D721Med (cell line): ENCODE data around the gene NRBP1.

Source experiments
- DNase-seq: peaks from one replicate; pipeline ENCODE4 v3.0.0; 2011; ENCODE audit warnings: low spot score; ENCODE audit not compliant: insufficient read length
- FAIRE-seq: peaks from 2 replicates; lab custom pipeline; 2011; peaks lifted over from hg19 to GRCh38; lab: Jason Lieb, UNC
- TF ChIP-seq, protein P1 (sequence below): IDR thresholded peaks from 2 replicates; pipeline ENCODE4 v1.5.1; 2012; ENCODE audit warnings: mild to moderate bottlenecking, control low read depth; ENCODE audit not compliant: insufficient read depth; ENCODE audit errors: missing control alignments

Gene NRBP1

DNA sequence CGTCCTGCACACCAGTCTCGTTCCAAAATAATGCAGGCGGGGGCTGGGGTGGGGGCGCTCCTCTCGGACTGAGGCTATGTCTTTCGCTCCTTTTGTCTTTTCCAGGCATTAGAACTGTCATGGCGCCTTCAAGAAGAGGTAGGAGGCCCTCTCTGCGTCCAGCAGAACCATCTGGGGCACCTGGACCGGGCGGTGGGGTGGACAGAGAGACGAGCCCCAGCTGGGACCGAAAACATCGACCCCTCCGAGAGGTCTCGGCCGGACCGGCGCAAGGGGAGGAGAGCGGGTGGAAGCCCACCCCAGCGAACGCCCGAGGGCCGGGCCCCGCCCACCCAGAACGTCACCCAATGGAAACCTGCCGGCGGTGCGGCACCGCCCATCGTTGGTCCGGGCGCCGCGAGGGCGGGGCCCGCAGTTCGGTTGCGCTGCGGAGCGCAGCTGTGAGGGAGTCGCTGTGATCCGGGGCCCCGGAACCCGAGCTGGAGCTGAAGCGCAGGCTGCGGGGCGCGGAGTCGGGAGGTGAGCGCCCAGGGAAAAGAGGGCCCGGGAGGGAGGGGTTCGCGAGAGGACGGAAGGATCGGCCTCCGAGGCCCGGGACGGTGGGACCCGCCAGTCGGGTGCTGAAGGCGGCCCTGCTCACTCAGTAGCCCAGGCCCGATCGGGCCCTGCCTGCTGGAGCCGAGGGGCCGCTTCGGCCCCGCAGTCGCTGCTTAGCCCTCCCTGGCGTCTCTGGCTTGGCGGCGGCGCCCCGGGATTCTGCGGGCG, at the start of gene NRBP1:
Gene NRBP1 (plus strand): TSS at position 419 of the 765 bp plus-strand sequence. CDS start 4,643 bp downstream, outside the sequence.
- TF ChIP-seq, protein P1, sequence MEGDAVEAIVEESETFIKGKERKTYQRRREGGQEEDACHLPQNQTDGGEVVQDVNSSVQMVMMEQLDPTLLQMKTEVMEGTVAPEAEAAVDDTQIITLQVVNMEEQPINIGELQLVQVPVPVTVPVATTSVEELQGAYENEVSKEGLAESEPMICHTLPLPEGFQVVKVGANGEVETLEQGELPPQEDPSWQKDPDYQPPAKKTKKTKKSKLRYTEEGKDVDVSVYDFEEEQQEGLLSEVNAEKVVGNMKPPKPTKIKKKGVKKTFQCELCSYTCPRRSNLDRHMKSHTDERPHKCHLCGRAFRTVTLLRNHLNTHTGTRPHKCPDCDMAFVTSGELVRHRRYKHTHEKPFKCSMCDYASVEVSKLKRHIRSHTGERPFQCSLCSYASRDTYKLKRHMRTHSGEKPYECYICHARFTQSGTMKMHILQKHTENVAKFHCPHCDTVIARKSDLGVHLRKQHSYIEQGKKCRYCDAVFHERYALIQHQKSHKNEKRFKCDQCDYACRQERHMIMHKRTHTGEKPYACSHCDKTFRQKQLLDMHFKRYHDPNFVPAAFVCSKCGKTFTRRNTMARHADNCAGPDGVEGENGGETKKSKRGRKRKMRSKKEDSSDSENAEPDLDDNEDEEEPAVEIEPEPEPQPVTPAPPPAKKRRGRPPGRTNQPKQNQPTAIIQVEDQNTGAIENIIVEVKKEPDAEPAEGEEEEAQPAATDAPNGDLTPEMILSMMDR: peak; percentile 18
- DNase-seq: peak; percentile 50
- no peak for FAIRE-seq

DNA sequence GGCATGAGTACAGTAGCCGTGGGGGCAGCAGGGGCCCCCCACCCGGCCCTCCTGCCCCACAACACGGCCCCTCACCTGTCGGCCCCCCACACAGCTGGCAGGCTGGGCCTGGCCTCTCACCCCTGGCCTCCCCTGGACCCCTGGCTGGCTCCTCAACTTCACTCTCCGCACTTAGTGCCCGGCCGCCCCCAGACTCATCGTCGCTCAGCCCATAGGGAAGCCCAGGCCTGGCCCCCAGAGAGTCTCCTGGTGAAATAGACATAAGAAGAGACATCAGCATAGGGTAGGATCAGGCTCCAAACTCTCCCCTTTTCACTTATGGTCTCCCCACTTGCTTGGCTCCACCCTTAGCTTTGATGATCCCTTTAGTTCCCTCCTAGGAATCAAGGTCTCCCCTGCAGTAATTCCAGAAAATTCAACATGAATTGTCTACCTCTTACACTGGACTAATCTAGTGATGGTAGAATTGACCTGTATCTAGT, 49.6 kb upstream of the NRBP1 start:
- TF ChIP-seq, protein P1: no peak
- DNase-seq: no peak
- no peak for FAIRE-seq

DNA sequence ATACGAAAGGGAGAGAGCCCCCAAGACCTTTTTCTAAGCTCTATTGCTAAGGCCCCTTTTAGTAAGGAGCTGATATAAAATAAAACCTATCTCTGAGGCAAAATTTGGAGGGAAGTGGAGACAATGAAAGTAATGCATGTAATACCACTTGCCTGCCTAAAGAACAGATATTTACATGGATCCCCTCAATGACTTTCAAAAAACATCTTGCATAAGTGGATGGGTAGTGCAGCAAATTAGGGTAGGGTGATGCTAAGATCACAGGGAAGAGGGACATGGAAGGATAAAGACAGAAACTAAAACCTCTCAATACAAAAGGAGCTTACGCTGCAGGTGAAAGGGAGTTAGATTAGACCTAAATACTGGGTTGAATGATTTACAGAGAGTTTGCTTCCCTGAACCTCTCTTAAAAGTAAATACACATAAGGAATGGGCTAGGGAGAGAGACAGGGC, 49.0 kb upstream of the NRBP1 start:
- DNase-seq (no peak), FAIRE-seq (no peak)
- TF ChIP-seq, protein P1: no peak

DNA sequence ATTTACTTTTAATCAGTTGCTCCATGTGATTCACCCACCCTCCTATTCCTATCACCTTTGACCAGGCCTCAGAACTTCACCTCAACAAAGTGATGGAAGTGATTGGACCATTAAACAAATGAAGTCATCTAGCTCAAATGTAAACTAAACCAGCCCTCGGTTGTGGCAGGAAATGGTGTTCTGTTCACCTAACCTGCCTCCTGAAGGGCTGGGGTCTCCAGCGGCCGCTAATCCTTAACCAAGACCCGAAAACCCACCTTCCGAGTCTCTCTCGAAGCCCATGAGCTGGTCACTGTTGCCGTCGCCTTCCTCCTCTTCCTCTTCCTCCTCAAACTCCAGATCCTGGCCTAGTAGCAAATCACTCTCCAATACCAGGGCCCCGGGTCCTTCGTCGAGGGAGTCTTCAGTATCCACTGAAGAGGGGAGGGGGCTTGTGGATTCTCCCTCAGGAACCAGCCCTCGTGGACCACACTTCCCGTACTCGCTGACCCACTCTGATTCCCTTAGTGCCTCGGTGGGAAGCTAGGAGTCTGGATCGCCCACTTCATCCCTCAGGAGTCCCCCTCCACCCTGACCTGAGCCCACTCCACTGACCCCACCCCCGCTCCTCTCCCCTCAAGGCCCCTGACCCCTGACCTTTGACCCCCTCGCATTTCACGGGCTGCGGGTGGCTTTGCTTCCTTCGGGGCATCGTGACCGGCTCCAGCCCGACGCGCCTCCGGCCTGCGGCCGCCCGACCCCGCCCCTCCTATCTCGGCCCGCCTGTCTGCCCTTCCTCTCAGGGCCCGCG, 48.4 kb upstream of the NRBP1 start:
- TF ChIP-seq, protein P1: no peak
- DNase-seq (no peak), FAIRE-seq (no peak)

DNA sequence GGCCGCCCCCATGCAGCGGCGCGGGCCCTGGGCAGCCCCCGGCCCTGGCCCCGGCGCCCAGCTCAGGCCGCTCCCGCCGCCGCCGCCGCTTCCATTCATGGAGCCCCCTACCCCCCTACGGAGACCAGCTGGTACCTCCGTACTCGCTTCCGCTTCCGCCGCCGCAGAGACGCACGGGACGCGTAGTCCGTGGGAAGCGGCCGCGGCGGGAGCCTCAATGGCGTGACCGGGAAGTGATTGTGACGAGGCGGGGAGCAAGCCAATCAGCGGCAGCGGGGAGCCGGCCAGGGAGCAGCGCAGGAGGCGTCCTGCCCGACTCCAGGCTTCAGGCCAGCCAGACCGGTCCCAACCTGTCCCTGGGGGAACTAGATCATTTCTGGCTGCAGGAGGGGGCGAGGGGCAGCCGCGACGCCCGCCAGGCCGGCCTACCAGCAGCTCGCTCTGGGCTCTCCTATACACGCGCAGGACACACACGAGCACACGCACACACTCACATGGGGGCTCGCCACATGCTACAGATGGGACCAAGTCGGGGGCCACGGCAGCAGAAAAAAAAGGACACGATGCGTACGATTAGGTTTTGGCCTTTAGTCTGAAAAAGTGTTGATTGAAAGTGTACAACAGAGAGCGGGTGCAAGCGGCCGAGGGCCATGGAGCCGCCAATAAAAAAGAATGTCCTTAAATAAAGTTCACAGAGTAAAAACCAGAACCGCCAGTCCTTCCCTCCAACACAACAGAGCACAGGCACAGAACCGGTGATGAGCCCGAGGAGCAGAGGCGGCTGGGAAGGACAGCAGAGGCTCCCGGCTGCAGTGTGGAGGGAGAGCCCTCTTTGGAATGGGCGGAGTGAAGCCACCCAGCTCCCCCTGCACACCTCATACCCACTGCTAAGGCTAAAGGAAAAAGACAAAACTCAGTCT, 47.5 kb upstream of the NRBP1 start, which contains the start of gene ZNF513:
Gene ZNF513 (minus strand): TSS at position 109 of the 920 bp plus-strand sequence. CDS start 208 bp downstream, outside the sequence.
- DNase-seq (peak; percentile 56), FAIRE-seq (no peak)
- TF ChIP-seq, protein P1: no peak

DNA sequence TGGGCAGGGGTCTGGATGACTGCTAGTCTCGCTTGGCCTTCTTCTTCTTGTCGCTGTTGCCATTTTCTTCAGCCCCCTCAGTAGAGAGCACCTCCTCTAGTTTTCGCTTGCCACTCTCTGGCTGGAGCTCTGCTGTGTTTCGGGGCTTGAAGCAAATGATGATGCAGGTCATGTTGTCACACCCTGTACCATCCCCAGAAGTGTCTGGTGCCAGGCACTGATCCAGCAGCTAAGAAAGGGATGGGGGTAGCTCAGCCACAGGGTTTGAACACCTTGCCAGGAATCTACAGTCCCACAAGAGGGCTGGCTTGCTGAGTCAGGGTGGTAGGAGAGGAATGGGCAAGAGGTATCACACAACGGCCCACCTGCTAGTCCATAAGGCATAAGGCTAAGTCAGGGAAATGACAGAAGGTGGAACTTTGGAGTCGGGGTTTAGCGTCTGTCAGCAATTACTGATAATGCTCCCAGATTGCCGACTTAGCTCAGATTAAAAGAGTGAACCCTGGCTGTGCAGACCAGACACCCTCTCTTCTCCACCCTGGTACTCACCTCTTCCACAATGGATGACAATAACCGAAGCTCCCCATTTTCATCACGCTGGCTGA, 46.8 kb upstream of the NRBP1 start:
- DNase-seq: peak; percentile 38
- TF ChIP-seq, protein P1: no peak
- FAIRE-seq: peak; percentile 98
